Measurements from ENCODE around the gene PFKFB4. TPM values are rescaled to one million over a fixed set of nuclear protein-coding genes. Genes with fewer than 3 reads are reported as not detected.
"Not testable (repeated sequence)": the region's sequence is repeated elsewhere in the genome, so short reads cannot be mapped to it uniquely, and the experiment has no call there.

PFKFB4 gene
- total RNA-seq, 1 experiment from 2014 or later, result 5.2 TPM

- peak; percentile 49 for DNase-seq (ENCODE audit: low spot score)
These were observed 4.6 kb upstream of the PFKFB4 start for GRCh38 chr3:48561045-48561736.

- no peak for DNase-seq (ENCODE audit: low spot score)
These were observed 4.0 kb upstream of the PFKFB4 start for GRCh38 chr3:48560648-48561018.

GRCh38 chr3:48558493-48559134 lies 2.0 kb upstream of the PFKFB4 start:
- DNase-seq (ENCODE audit: low spot score), result no peak

GRCh38 chr3:48555949-48556795 lies 431 bp downstream of the PFKFB4 start:
- DNase-seq (ENCODE audit: low spot score), result no peak

- no peak for DNase-seq (ENCODE audit: low spot score)
These were observed 1.2 kb downstream of the PFKFB4 start for GRCh38 chr3:48555231-48555948.

- DNase-seq (ENCODE audit: low spot score), result no peak
These were observed 2.4 kb downstream of the PFKFB4 start for GRCh38 chr3:48553886-48554845.

- DNase-seq (ENCODE audit: low spot score), result no peak
These were observed 3.2 kb downstream of the PFKFB4 start for GRCh38 chr3:48553361-48553760.

- DNase-seq (ENCODE audit: low spot score), result no peak
These were observed 4.3 kb downstream of the PFKFB4 start for GRCh38 chr3:48552111-48552951.

- DNase-seq (ENCODE audit: low spot score), result not testable (repeated sequence)
These were observed 5.0 kb downstream of the PFKFB4 start for GRCh38 chr3:48551651-48552050.

- peak; percentile 47 for DNase-seq (ENCODE audit: low spot score)
These were observed 7.6 kb downstream of the PFKFB4 start for GRCh38 chr3:48548729-48549705.

- no peak for DNase-seq (ENCODE audit: low spot score)
These were observed 8.5 kb downstream of the PFKFB4 start for GRCh38 chr3:48548126-48548525.

GRCh38 chr3:48546203-48546829 lies 10.3 kb downstream of the PFKFB4 start:
- DNase-seq (ENCODE audit: low spot score), result no peak

- no peak for DNase-seq (ENCODE audit: low spot score)
These were observed 12.5 kb downstream of the PFKFB4 start for GRCh38 chr3:48544141-48544540.

- no peak for DNase-seq (ENCODE audit: low spot score)
These were observed 13.2 kb downstream of the PFKFB4 start for GRCh38 chr3:48543271-48543866.

- DNase-seq (ENCODE audit: low spot score), result no peak
These were observed 18.2 kb downstream of the PFKFB4 start for GRCh38 chr3:48538451-48538850.

GRCh38 chr3:48536785-48537184 lies 19.8 kb downstream of the PFKFB4 start:
- DNase-seq (ENCODE audit: low spot score), result no peak

GRCh38 chr3:48536116-48536515 lies 20.5 kb downstream of the PFKFB4 start:
- DNase-seq (ENCODE audit: low spot score), result no peak

- no peak for DNase-seq (ENCODE audit: low spot score)
These were observed 21.0 kb downstream of the PFKFB4 start for GRCh38 chr3:48535578-48535977.
